ENCODE data around the gene CCDC188.

The CCDC188 gene

DNA sequence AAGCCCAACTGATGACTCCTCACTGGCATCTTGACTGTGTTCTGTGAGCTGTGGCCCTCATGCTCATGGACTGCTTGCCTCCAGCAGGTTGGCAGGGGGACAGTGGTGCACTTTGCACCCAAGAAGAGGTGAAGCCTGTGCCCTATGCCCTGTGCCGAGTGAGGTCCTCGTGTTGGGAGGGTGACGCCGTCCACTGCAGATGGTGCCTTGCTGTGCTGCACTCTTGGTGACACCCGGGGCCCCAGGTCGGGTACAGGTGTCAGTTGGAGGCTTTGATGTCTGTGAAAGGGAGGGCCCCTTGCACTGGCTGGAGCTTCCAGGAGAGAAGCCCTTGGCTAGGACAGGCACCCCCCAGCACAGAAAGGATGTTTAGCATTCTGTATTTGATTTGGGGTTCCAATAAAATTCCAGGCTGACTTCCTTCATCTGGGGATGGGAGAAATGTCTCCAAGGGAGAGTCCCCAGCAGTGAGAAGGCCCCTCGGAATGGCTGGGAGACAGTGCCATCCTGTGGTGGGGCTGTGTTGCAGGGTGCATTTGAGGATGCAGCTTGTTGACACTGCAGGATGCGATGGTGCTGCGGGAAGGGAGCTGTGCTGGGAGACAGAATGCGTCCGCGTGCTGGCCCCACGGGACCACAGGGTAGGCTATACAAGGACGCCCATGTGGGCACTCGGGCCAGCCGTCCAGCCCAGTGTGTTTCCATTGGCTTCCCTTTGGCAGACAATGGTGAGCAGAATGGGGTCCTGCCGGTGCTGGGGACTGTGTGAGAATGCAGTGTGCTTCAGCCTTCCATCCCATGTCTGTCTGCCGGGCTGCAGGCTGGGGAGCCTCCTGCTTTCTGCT, 21.7 kb downstream of the CCDC188 start (continued):
- TF ChIP-seq ZNF76 (tag by site-specific recombination; IDR thresholded peaks at IDR 0.05; ENCODE audit: borderline replicate concordance, low read depth): peak; percentile 46; the same call in 1 of the 2 replicates
- TF ChIP-seq, protein P1, sequence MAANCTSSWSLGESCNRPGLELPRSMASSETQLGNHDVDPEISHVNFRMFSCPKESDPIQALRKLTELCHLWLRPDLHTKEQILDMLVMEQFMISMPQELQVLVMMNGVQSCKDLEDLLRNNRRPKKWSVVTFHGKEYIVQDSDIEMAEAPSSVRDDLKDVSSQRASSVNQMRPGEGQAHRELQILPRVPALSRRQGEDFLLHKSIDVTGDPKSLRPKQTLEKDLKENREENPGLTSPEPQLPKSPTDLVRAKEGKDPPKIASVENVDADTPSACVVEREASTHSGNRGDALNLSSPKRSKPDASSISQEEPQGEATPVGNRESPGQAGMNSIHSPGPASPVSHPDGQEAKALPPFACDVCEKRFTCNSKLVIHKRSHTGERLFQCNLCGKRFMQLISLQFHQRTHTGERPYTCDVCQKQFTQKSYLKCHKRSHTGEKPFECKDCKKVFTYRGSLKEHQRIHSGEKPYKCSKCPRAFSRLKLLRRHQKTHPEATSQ (tag by site-specific recombination; IDR thresholded peaks at IDR 0.05): no peak
- TF ChIP-seq KLF8 (tag by site-specific recombination; IDR thresholded peaks at IDR 0.05): 0 out of 2 replicates have a peak, but pooled peaks have one; percentile 26
- TF ChIP-seq KLF17 (tag by site-specific recombination; IDR thresholded peaks at IDR 0.05): peak; percentile 59
- no peak for TF ChIP-seq ZNF133 (tag by site-specific recombination; IDR thresholded peaks at IDR 0.05)
- TF ChIP-seq ZNF175 (tag by site-specific recombination; IDR thresholded peaks at IDR 0.05): no peak
- no peak for TF ChIP-seq ZNF26 (tag by site-specific recombination; IDR thresholded peaks at IDR 0.05)
- no peak for TF ChIP-seq ZNF785 (tag by site-specific recombination; IDR thresholded peaks at IDR 0.05)
- TF ChIP-seq IKZF3 (tag by site-specific recombination; IDR thresholded peaks at IDR 0.05): peak; percentile 96
- TF ChIP-seq ZBTB48 (tag by site-specific recombination; IDR thresholded peaks at IDR 0.05): peak; percentile 95

- Histone ChIP-seq H3K4me3 (ENCODE audit: low read depth, low read length) (no peak overlapping the region), H3K27ac (ENCODE audit: extremely low read depth, low read depth, low read length) (no peak overlapping the region), H3K4me1 (ENCODE audit: control insufficient read depth, insufficient read depth, low read length) (peaks cover 3% of the 10 kb centered on the region; the same call in 1 of the 2 replicates), H3K9me3 (ENCODE audit: control insufficient read depth, insufficient read depth, low read depth, low read length) (no peaks in the 10 kb centered on the region), H3K36me3 (ENCODE audit: control insufficient read depth in 2 of 2, insufficient read depth in 1 of 2, low read length in 2 of 2) (peaks cover 1 to 49% of the 10 kb centered on the region in 2 experiments; a peak in 2 of 3 replicates)
- 0 out of 2 replicates have a peak, but pooled peaks have one; percentile 45 for TF ChIP-seq ZNF449 (tag by site-specific recombination; IDR thresholded peaks at IDR 0.05)
- TF ChIP-seq, protein P2, sequence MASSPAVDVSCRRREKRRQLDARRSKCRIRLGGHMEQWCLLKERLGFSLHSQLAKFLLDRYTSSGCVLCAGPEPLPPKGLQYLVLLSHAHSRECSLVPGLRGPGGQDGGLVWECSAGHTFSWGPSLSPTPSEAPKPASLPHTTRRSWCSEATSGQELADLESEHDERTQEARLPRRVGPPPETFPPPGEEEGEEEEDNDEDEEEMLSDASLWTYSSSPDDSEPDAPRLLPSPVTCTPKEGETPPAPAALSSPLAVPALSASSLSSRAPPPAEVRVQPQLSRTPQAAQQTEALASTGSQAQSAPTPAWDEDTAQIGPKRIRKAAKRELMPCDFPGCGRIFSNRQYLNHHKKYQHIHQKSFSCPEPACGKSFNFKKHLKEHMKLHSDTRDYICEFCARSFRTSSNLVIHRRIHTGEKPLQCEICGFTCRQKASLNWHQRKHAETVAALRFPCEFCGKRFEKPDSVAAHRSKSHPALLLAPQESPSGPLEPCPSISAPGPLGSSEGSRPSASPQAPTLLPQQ (tag by site-specific recombination; IDR thresholded peaks at IDR 0.05): peak; percentile 65
- TF ChIP-seq ZNF654 (tag by site-specific recombination; IDR thresholded peaks at IDR 0.05; ENCODE audit: low read depth): no peak
- no peak for TF ChIP-seq ZNF174 (tag by site-specific recombination; IDR thresholded peaks at IDR 0.05)
- TF ChIP-seq ZFP69B (tag by site-specific recombination; IDR thresholded peaks at IDR 0.05): peak; percentile 78
- POLR2A ChIA-PET: interaction anchor here (0.7 to 4.9 kb wide), 2 partner anchors 10 to 18 kb away, joined by 5 to 62 read pairs; partner anchors contain the start of genes RANBP1 and TRMT2A
- CTCF ChIA-PET: interaction anchor here (0.5 to 1.8 kb wide), 3 partner anchors 9 to 20 kb away, joined by 3 to 7 read pairs (median 3); no protein-coding TSS in a partner anchor
Measured at GRCh38 chr22:20128619-20128901, 22.3 kb downstream of the CCDC188 start.
